SK-N-MC (cell line): ENCODE measurements around the gene ABLIM1.

Experiments used
- DNase-seq: peaks from one replicate; pipeline ENCODE4 v3.0.0-alpha.2; 2011; ENCODE audit warnings: low read depth, low spot score
- H3K27ac ChIP-seq: fragments of 200-600 bp; sonication (generic); 2 replicates; pipeline ENCODE4 v1.5.1; 2016; ENCODE audit warnings: mixed run types
- H3K36me3 ChIP-seq: fragments of 200-600 bp; sonication (generic); 2 replicates; pipeline ENCODE4 v1.6.1; 2017; ENCODE audit warnings: antibody characterized with exemption, low read length, mixed read lengths; ENCODE audit not compliant: insufficient read depth
- H3K4me3 ChIP-seq: fragments of 200-600 bp; sonication (generic); 2 replicates; pipeline ENCODE4 v1.5.1; 2016
- H3K9ac ChIP-seq: fragments of 200-600 bp; sonication (generic); 2 replicates; pipeline ENCODE4 v1.8.0; 2017; ENCODE audit warnings: mixed run types, mixed read lengths; ENCODE audit not compliant: insufficient read length
- H3K9me3 ChIP-seq: fragments of 200-600 bp; sonication (generic); 2 replicates; pipeline ENCODE4 v1.6.1; 2017; ENCODE audit warnings: low read depth, mild to moderate bottlenecking, antibody characterized with exemption, low read length, moderate library complexity, mixed read lengths
- EZH2 ChIP-seq: fragments of 200-600 bp; sonication (generic); IDR thresholded peaks from one replicate; pipeline ENCODE4 v1.6.1; 2017; ENCODE audit warnings: antibody characterized with exemption
- FOXP2 ChIP-seq: optimal IDR thresholded peaks from 2 replicates; pipeline ENCODE3; 2011; ENCODE audit warnings: mild to moderate bottlenecking, moderate library complexity; ENCODE audit not compliant: insufficient read depth; ENCODE audit errors: extremely low read length, control extremely low read depth
- POLR2AphosphoS5 ChIP-seq: IDR thresholded peaks from 2 replicates; pipeline ENCODE4 v1.6.1; 2012; ENCODE audit warnings: mild to moderate bottlenecking, low read depth, low read length, borderline replicate concordance

ABLIM1 gene

DNA sequence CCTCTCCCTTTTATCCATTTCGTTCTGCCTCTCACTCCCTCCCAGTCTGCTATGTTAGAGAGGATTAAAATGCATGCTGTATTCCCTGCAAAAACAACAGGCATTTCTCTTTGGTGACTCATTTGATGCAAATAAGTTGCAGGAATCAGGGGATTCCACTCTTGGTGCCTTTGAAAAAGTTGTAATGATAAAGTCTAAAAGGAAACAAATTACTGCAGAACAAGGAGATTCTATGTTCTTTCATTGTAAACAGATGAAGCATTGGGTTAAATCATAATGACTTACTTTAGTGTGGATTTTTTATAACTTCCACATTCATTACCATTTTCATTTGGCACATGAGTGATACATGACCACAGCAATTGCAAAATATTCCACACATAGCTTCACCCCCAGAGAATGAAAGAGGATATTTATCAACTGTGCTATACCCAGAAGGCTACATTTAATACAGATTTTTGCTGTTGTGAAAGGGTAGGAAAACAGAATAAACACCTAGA, 33.4 kb upstream of the ABLIM1 start:
- peak overlapping the region; percentile 50; the same call in 1 of the 2 replicates for H3K27ac ChIP-seq
- H3K36me3 ChIP-seq: no peaks in the 10 kb centered on the region
- no peak overlapping the region for H3K9ac ChIP-seq
- TF ChIP-seq POLR2AphosphoS5 (no peak), FOXP2 (no peak), EZH2 (no peak)
- DNase-seq: no peak
- no peak overlapping the region for H3K4me3 ChIP-seq
- H3K9me3 ChIP-seq: no peaks in the 10 kb centered on the region

DNA sequence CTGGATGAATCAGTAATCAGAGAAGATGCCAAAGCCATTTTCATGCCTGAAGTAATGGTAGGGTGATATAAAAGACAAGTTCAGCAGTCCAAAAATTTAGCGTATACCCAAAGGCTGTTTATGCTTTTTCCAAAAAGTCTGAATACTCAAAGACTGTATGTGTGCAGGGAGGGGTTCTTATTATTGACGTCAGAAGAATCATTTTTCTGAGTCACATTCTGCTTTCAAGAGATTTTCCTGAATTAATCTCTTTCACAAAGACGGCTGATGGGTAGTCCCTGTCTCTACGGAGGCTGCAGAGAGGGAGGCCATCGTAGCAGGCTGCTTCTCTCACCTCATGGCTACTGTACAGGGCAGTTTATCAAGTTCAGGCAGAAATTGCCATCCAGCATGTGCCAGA, 30.7 kb upstream of the ABLIM1 start:
- Histone ChIP-seq H3K27ac (no peak overlapping the region), H3K36me3 (no peaks in the 10 kb centered on the region), H3K9me3 (no peaks in the 10 kb centered on the region), H3K4me3 (no peak overlapping the region), H3K9ac (no peak overlapping the region)
- no peak for TF ChIP-seq EZH2
- TF ChIP-seq POLR2AphosphoS5: no peak
- TF ChIP-seq FOXP2: no peak
- no peak for DNase-seq

DNA sequence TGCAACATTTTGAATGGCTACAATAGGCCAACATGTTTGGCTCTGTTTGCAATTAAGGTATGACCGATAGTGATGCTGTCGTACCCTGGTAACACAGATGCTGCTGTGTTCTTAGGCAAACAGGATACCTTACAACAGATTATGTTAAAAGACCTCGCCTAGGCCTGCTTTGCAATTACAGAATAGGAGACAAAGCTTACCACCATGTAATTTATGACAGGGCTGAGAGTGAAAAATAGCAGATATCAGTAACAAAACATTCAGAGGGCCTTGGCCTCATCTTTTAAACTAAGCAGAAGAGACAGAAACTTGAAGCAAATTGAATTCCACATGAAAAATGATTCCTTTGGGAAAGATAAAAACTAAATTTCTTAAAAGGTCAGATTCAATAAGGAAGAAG, 29.4 kb upstream of the ABLIM1 start:
- H3K36me3 ChIP-seq: no peaks in the 10 kb centered on the region
- no peak overlapping the region for H3K9ac ChIP-seq
- no peak for DNase-seq
- no peak overlapping the region for H3K4me3 ChIP-seq
- H3K27ac ChIP-seq: no peak overlapping the region
- TF ChIP-seq EZH2 (no peak), POLR2AphosphoS5 (no peak)
- no peaks in the 10 kb centered on the region for H3K9me3 ChIP-seq

DNA sequence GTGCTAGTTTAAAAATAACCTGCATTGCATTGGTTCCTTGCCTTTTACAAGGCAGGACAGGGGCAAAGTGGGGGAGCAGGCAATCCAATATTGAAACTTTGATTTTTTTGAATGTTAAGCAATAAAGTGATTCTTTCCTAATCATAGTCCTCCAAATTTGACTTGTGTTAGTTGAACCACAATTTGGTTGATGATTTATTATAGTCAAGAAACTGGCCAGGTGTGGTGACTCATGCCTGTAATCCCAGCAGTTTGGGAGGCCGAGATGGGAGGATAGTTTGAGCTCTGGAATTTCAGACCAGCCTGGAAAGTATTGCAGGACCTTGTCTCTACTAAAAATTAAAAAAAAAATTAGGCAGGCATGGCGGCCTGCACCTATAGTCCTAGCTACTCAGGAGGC, 27.9 kb upstream of the ABLIM1 start:
- H3K27ac ChIP-seq: no peak overlapping the region
- H3K9ac ChIP-seq: no peak overlapping the region
- no peak for DNase-seq
- H3K4me3 ChIP-seq: no peak overlapping the region
- no peaks in the 10 kb centered on the region for H3K36me3 ChIP-seq
- no peaks in the 10 kb centered on the region for H3K9me3 ChIP-seq
- TF ChIP-seq EZH2 (no peak), FOXP2 (no peak), POLR2AphosphoS5 (no peak)

DNA sequence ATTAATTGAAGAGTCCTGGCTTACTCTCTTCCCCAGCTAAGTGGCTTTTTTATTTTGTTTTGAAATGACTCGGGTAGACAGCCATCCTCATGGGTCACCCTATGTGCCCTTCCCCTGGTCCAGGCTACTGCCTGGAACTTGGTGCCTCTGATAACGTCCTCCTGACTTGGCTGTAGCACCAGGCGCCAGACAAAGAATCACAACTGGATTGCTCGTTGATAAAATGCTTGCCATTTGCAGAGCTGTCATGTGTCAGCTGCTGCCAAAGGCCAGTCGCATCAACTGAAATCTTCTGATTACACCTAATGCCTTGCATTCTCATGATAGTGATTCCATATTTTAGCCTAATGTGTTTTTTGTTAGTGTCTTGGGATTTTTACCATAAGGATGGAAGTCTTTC, 27.4 kb upstream of the ABLIM1 start:
- TF ChIP-seq POLR2AphosphoS5 (no peak), FOXP2 (no peak), EZH2 (no peak)
- Histone ChIP-seq H3K36me3 (no peaks in the 10 kb centered on the region), H3K9ac (no peak overlapping the region), H3K4me3 (peak overlapping the region; percentile 68), H3K27ac (peak overlapping the region; percentile 91), H3K9me3 (no peaks in the 10 kb centered on the region)
- DNase-seq: no peak

DNA sequence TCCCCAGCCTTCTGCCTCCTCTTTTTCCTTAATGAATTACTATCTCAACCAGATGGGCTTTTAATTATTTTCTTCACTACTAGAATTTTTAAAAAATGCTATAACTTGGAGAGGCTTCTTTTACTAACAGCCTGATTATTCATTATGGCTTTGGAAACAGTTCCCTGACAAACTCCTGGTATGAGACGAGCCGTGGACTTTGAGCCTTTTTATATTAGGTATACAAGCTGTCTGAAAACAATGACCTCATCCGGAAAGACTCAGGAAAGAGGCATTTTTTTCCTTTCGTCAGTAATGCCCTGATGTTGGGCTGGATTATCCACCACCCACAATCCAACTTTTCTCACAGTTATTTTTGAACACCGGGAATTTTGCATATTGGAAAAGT, 26.7 kb upstream of the ABLIM1 start:
- Histone ChIP-seq H3K9me3 (no peaks in the 10 kb centered on the region), H3K4me3 (peak overlapping the region; percentile 68), H3K27ac (peak overlapping the region; percentile 91), H3K36me3 (no peaks in the 10 kb centered on the region), H3K9ac (peak overlapping the region; percentile 57)
- DNase-seq: no peak
- TF ChIP-seq POLR2AphosphoS5 (no peak), EZH2 (no peak), FOXP2 (no peak)

DNA sequence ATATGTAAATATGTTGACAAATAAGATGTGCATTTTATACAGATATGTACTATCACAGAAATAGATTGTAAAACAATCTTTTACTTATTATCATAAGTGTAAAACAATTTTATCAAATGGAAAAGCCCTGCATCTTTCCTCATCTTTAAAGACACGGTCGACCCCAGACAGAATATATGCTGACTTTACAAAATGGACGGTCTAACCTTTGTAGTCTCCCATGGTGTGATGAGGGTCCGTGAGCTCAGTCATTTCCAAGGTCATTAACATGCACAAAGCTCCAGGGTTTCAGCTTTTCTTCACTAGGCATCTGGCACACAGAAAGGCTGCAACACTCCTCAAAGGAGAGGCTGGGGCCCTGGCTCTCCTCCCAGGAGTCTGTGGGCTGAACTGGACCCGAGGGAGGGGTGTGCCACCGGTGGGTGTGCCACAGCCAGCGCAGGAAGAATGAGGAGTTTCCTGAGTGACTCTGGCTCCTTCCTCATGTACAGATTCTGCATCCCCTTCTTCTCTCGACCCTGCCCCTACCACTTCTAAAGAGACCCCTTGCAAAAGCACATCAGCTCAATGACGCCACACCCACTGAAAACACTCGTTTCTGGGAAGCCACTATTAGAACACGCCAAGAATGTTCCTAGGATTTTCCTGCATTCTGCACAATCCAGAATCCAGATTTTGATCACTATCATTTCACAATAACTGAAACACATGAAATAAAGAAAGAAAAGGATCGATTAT, 26.2 kb upstream of the ABLIM1 start:
- peak overlapping the region; percentile 68 for H3K4me3 ChIP-seq
- no peaks in the 10 kb centered on the region for H3K36me3 ChIP-seq
- H3K27ac ChIP-seq: peak overlapping the region; percentile 91
- peak overlapping the region; percentile 57 for H3K9ac ChIP-seq
- DNase-seq: no peak
- TF ChIP-seq POLR2AphosphoS5 (no peak), EZH2 (no peak), FOXP2 (no peak)
- H3K9me3 ChIP-seq: no peaks in the 10 kb centered on the region

DNA sequence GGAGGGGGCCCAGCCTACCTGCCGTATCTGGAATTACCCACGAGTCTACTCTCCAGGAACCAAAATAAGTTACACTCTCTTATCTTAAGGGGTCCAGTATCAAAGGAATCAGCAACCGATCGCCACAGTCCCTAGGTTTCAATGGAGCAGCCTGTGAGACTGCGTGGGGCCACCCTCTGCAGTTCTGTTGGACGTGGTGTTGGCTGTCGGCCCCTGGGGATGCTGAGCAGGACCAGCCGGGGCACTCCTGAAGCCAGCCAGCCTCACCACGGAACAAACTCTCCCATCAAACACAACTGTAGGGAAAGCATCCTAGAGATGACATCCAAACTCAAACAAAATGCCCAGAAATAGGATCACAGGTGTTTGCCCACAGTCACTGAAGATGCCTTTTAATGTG, 25.5 kb upstream of the ABLIM1 start:
- TF ChIP-seq FOXP2 (no peak), EZH2 (no peak), POLR2AphosphoS5 (no peak)
- no peaks in the 10 kb centered on the region for H3K9me3 ChIP-seq
- H3K4me3 ChIP-seq: peak overlapping the region; percentile 68
- H3K9ac ChIP-seq: no peak overlapping the region
- no peak for DNase-seq
- H3K36me3 ChIP-seq: no peaks in the 10 kb centered on the region
- no peak overlapping the region for H3K27ac ChIP-seq

DNA sequence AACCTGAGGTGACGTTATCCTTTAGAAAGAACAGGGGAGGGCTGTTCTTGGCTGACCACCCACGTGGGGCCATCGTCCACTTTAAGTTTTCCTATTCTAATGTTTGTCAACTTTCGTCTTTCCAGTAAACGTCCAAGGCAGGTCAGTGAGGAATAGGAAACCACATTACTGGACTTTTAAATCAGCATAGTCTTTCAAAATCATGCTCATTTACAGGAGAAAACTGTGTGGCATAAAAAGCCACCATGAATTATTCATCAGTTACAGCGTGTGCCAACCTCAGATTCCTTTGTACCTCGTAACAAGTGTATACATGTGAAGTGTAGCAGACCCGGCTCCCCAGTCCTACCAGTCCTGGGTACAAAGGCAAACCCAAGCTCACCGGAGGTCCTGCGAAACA, 25.1 kb upstream of the ABLIM1 start:
- Histone ChIP-seq H3K36me3 (no peaks in the 10 kb centered on the region), H3K9ac (no peak overlapping the region), H3K9me3 (no peaks in the 10 kb centered on the region), H3K4me3 (peak overlapping the region; percentile 51), H3K27ac (no peak overlapping the region)
- TF ChIP-seq EZH2 (no peak), POLR2AphosphoS5 (no peak), FOXP2 (no peak)
- no peak for DNase-seq
